ENCODE results near the gene CDH12. TPM values are rescaled to one million over a fixed set of nuclear protein-coding genes. Genes with fewer than 3 reads are reported as not detected.

CDH12 gene
- total and polyA plus RNA-seq, 2 donors: 0.05 to 3.5 TPM

DNA sequence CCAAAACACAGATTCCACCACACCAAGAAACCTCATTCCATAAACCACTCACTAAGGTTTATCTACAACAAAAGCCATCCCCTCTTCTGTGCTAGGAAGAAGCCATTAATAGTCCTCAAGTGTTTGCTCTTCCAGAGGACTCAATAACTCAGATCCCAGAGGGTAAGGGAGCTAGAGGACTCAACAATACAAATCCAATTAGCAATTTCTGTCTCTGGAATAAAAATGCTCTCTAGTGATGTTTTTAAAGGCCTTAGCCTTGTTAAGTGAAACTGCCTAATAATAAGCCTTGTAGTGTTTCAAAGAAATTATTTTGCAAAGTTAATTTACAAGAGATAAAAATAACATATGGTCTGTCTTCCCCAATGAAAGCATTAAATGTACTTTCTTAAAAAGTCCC is 942.4 kb downstream of the CDH12 start:
- Histone ChIP-seq H3K27ac (ENCODE audit: low read depth) (no peak overlapping the region), H3K4me1 (ENCODE audit: insufficient read depth) (no peaks in the 10 kb centered on the region), H3K36me3 (ENCODE audit: insufficient read depth) (no peaks in the 10 kb centered on the region), H3K4me3 (ENCODE audit: low read depth, low read length) (no peak overlapping the region)
- no peak for DNase-seq (ENCODE audit: extremely low spot score)

DNA sequence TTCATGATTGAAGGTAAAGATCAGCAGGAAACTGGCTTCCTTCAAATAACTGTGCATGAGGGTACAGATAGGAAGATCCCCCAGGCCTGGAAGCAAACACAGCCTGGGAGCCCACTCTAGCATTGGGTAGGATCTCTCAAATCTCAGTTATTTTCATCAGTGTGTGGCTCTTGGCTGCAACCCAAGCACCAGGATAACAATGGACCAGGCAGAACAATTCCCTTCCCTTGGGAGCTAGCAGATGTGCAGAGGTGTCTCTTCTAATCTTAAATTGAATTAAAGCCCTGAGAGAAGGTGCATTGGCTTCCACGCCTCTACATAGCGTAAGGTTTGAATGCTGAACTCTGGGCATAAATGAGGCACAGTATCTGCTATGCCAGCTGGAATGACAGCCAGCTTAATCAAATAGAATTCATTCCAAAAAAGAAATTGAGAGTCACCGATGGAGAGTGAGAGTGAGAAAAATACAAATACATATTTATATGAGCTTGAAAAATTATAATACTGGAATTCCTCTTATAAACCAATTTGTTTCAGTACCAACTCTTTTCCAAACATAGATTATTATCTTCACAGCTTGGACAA is 957.3 kb downstream of the CDH12 start:
- no peak for DNase-seq (ENCODE audit: extremely low spot score)
- WGBS: 65% methylated on average over 3 of the region's 3 CpGs

DNA sequence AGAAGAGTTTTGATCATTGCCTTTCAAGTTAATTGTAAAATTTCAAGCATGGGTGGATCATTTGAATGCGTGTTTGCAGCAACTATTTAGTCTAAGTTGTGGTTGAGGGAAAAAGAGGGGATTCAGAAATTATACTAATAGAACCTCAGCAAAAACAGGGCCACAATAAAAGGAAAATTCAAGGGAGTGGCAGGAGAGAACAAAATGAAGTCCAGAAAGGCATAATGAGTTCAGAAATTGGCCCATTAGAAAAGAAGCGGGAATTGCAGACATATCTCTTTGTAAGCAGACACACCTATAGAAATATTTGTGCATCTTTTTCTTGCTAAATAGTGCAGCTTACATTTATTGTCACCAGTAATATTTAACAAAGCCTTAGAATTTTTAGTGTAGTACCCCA is 960.0 kb downstream of the CDH12 start:
- Histone ChIP-seq H3K4me1 (ENCODE audit: insufficient read depth) (no peaks in the 10 kb centered on the region), H3K4me3 (ENCODE audit: low read depth, low read length) (no peak overlapping the region), H3K27ac (ENCODE audit: low read depth) (no peak overlapping the region), H3K36me3 (ENCODE audit: insufficient read depth) (no peaks in the 10 kb centered on the region)
- 79% methylated on average over 2 of the region's 2 CpGs for WGBS
- no peak for DNase-seq (ENCODE audit: extremely low spot score)

More for the DNA sequence above, 957.3 kb downstream of the CDH12 start:
- H3K36me3 ChIP-seq (ENCODE audit: insufficient read depth): no peaks in the 10 kb centered on the region
- H3K4me3 ChIP-seq (ENCODE audit: low read depth, low read length): no peak overlapping the region
- no peak overlapping the region for H3K27ac ChIP-seq (ENCODE audit: low read depth)
- H3K4me1 ChIP-seq (ENCODE audit: insufficient read depth): no peaks in the 10 kb centered on the region

DNA sequence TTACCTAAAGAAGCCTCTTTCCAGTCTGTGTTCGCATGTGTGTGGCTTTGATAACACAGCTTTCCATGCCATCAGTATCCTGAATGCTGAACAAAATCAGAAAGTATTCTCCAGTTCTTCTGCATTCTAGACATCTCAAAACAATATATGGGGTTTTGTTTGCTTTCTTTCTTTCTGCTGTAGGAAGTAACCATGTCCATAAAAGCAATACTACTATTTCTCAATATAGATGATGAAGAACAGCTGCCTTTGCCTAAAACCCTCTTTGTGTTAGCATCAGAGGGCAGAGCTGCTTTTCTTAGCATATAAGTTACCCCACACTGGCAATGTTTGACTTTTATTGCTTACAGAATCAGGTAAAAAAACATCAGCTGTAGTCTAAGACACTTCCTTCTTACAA is 963.6 kb downstream of the CDH12 start:
- Histone ChIP-seq H3K36me3 (ENCODE audit: insufficient read depth) (no peaks in the 10 kb centered on the region), H3K4me1 (ENCODE audit: insufficient read depth) (no peaks in the 10 kb centered on the region), H3K4me3 (ENCODE audit: low read depth, low read length) (no peak overlapping the region), H3K27ac (ENCODE audit: low read depth) (no peak overlapping the region)
- DNase-seq (ENCODE audit: extremely low spot score): no peak
- 58% methylated on average over 1 of the region's 1 CpG for WGBS

DNA sequence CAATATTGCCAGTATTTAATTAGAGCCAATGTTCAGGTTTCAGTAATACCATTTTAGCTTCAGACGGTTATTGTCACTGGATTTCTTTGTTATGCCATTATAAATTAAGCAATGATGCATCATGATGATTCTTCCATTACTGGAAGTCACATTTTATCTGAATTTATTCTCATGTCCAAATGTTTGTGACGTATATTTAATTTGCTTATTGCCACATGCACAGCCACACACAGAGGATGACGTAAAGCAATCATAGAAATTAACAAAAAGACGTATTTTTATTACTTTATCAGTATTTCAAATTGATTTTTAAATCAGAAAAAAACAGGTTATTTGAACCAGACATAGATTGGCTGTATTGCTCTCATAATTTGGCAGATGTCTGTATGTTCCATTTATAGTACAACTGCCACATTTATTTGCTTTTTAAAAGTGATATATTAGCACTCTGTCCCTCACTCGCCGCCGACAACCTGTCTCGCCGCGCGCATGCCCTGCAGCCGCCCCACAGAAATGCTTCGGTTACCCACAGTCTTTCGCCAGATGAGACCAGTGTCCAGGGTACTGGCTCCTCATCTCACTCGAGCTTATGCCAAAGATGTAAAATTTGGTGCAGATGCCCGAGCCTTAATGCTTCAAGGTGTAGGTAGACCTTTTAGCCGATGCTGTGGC is 970.9 kb downstream of the CDH12 start:
- Histone ChIP-seq H3K4me1 (ENCODE audit: insufficient read depth) (no peaks in the 10 kb centered on the region), H3K4me3 (ENCODE audit: low read depth, low read length) (no peak overlapping the region), H3K27ac (ENCODE audit: low read depth) (no peak overlapping the region), H3K36me3 (ENCODE audit: insufficient read depth) (no peaks in the 10 kb centered on the region)
- DNase-seq (ENCODE audit: extremely low spot score): no peak
- 93% methylated on average over 17 of the region's 17 CpGs for WGBS

DNA sequence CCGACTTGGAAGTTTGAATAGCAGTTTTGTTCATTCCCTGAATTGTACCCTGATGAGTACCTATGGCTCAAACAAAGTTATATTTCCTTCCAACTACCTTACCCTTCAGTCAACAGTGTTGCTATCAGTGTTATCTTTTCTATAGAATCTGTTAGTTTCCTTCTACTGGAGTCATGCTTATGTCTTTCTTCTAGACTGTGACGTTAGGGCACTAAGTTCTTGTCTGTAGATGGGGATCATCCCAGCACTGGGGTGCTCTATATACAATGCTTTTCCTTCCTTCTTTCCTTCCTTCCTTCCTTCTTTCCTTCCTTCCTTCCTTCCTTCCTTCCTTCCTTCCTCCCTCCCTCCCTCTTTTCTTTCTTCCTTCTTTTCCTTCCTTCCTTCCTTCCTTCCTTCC is 973.0 kb downstream of the CDH12 start:
- WGBS: 80% methylated on average over 2 of the region's 2 CpGs

DNA sequence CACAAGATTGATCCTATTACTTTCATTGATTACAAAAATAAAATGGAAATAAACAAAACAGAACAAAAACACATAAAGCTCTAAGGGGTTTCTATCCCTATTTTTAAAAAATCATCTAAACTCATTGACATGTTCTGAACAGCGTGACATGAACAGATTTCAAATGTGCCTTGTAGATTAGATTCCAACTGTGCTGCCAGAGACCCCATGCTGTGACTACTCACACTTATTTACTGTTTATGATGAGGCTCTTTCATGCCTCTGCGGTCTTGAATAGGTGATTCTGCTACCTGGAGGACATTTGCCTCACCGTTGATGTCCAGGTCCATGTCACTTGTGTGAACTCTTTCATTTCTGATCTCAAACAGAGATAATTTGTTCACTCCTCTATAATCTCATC is 990.2 kb downstream of the CDH12 start:
- 45% methylated on average over 3 of the region's 3 CpGs for WGBS
- no peaks in the 10 kb centered on the region for H3K36me3 ChIP-seq (ENCODE audit: insufficient read depth)
- DNase-seq (ENCODE audit: extremely low spot score): no peak
- no peaks in the 10 kb centered on the region for H3K4me1 ChIP-seq (ENCODE audit: insufficient read depth)
- no peak overlapping the region for H3K4me3 ChIP-seq (ENCODE audit: low read depth, low read length)
- H3K27ac ChIP-seq (ENCODE audit: low read depth): no peak overlapping the region

More for the DNA sequence above, 973.0 kb downstream of the CDH12 start:
- no peak for DNase-seq (ENCODE audit: extremely low spot score)
- H3K4me3 ChIP-seq (ENCODE audit: low read depth, low read length): no peak overlapping the region
- H3K4me1 ChIP-seq (ENCODE audit: insufficient read depth): no peaks in the 10 kb centered on the region
- H3K36me3 ChIP-seq (ENCODE audit: insufficient read depth): no peaks in the 10 kb centered on the region
- no peak overlapping the region for H3K27ac ChIP-seq (ENCODE audit: low read depth)

DNA sequence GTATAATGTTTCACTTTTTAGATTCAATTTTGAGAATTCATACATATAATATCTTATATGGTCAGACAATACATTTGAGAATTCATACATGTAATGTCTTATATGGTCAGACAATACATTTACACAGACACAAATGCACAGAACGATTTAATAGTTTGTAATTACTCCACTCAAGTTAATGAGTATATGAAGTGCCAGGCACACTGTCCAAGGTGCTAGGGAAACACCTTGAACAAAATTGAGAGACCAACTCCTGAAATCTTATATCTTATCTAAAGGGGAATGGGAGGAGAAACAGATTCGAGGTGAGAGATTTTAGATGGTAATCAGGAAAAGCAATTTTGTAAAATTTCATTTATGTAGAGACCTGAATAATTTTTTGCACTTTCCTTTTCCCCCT is 994.7 kb downstream of the CDH12 start:
- 73% methylated on average over 2 of the region's 2 CpGs for WGBS
- no peaks in the 10 kb centered on the region for H3K36me3 ChIP-seq (ENCODE audit: insufficient read depth)
- DNase-seq (ENCODE audit: extremely low spot score): no peak
- H3K4me3 ChIP-seq (ENCODE audit: low read depth, low read length): no peak overlapping the region
- H3K4me1 ChIP-seq (ENCODE audit: insufficient read depth): no peaks in the 10 kb centered on the region
- H3K27ac ChIP-seq (ENCODE audit: low read depth): no peak overlapping the region

DNA sequence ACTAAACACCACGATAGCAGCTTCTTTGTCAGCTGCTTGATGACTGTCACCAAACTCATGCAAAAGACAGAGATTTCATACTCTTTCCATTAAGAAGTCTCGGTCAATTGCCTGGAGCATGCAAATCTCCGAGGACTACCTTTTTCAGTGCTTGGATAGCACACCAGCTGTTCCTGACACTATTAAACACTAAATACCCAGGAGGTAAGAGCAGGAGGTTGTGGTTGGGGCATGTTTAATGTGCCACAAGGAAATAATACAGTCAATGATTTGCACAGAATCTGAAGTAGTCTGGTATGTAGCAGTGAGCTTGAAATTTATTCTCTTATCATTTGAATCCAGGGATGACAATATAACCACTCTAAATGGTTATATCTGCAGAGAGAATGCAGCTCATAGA is 996.2 kb downstream of the CDH12 start:
- 58% methylated on average over 3 of the region's 3 CpGs for WGBS
- no peaks in the 10 kb centered on the region for H3K4me1 ChIP-seq (ENCODE audit: insufficient read depth)
- H3K4me3 ChIP-seq (ENCODE audit: low read depth, low read length): no peak overlapping the region
- H3K27ac ChIP-seq (ENCODE audit: low read depth): no peak overlapping the region
- no peaks in the 10 kb centered on the region for H3K36me3 ChIP-seq (ENCODE audit: insufficient read depth)
- no peak for DNase-seq (ENCODE audit: extremely low spot score)

DNA sequence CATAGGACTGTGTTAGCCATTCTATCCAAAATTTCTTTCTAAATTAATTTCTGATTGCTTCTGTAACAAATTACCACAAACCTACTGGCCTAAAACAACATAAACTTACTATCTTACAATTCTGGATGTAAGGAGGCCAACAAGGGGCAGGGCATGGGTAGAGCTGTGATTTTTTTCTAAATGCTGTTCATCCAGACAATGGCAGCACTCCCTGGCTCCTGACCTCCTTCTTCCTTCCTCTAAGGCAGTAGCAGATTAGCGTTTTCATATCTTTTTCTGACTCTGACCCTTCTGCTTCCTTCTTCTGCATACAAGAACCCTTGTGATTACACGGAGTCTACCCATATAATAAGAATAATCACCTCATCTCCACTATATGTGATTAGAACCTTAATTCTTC is 1005.8 kb downstream of the CDH12 start:
- Histone ChIP-seq H3K4me1 (ENCODE audit: insufficient read depth) (no peaks in the 10 kb centered on the region), H3K4me3 (ENCODE audit: low read depth, low read length) (no peak overlapping the region), H3K27ac (ENCODE audit: low read depth) (no peak overlapping the region), H3K36me3 (ENCODE audit: insufficient read depth) (no peaks in the 10 kb centered on the region)
- DNase-seq (ENCODE audit: extremely low spot score): no peak
- WGBS: 71% methylated on average over 2 of the region's 2 CpGs

DNA sequence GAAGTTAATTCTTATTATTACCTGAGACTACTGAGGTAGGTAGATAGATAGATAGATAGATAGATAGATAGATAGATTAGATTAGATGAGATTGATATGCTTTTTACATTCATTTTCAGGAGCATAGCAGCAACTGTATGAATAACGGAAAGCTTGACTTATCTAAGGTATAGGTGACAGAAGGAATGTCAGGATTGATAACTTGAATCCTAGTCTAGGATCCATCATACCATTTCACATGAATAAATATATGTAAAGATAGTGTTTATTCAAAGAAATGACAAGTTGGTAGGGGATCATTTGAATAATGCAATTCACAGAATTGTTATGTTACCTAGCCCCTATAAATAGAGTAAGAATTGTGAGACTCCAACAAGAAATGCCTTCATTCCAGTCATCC is 1008.2 kb downstream of the CDH12 start:
- WGBS: 88% methylated on average over 1 of the region's 1 CpG
- DNase-seq (ENCODE audit: extremely low spot score): no peak
- no peak overlapping the region for H3K27ac ChIP-seq (ENCODE audit: low read depth)
- no peaks in the 10 kb centered on the region for H3K36me3 ChIP-seq (ENCODE audit: insufficient read depth)
- H3K4me1 ChIP-seq (ENCODE audit: insufficient read depth): no peaks in the 10 kb centered on the region
- no peak overlapping the region for H3K4me3 ChIP-seq (ENCODE audit: low read depth, low read length)

DNA sequence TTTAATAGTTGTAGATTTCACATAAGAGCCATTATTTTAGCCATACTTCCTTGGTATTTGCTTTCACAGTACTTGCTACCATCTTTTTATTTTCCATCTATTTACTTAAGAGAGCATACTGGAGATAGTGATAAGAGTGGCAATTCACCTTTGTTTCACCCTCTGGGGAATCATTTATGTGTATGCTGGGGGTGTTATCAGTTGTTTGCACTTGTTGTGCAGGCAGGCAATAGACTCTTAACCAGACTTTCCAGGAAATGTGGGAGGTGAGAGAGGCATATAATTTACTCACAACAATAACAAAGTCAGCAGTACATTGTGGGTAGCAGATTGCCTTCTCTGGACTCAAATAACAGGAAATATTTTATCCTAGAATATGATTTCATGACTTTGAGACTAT is 1018.3 kb downstream of the CDH12 start:
- H3K4me3 ChIP-seq (ENCODE audit: low read depth, low read length): no peak overlapping the region

DNA sequence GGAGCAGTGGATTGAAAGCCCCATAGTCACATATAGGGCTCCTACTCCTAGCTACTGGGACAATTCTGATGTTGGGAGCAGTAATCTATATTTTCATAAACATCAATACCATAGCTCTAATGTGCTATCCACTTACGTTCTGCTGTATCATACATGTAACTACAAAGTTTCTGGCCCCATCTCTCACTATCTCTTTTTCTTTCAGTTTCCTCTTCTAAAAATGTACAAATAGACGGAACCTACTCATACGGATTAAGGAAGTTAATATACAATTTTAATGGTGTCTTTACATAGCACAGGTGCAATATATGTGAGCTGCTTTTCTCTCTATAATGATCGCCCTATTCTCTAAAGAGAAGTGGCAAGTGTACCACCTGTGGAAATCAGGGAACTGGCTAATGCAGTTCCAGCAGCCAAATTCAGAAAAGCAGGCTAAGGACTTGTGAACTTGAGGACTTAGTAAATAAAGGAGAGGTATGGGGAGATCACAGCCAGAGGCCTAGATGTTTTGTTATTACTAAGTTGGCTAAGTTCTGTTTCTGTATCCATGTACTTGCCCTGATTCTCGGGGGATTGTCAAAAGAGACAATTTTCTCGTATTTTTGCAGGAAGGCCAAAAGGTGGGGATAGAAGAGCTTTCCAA is 1021.9 kb downstream of the CDH12 start:
- no peak overlapping the region for H3K4me3 ChIP-seq (ENCODE audit: low read depth, low read length)

More for the DNA sequence above, 1018.3 kb downstream of the CDH12 start:
- Histone ChIP-seq H3K27ac (ENCODE audit: low read depth) (no peak overlapping the region), H3K4me1 (ENCODE audit: insufficient read depth) (no peaks in the 10 kb centered on the region), H3K36me3 (ENCODE audit: insufficient read depth) (no peaks in the 10 kb centered on the region)
- DNase-seq (ENCODE audit: extremely low spot score): no peak

DNA sequence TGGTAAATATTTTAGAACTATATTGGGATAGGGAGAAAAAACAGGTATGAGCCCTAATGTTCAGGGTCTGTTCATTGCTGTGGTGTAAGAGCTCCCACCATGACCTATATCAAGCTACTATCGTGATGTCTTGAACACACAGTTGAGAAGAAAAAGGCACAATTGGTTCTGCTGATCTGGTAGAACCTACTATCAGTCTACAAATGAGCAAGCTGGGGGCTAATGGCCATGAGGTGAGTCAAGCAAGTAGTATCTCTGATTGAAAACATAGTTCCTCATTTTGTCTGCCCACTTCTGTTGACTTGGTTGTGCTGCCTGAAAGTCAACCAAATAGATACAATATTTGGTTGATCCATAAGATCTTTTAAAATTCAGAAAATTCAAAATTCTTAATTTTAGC is 1026.3 kb downstream of the CDH12 start:
- Histone ChIP-seq H3K27ac (ENCODE audit: low read depth) (no peak overlapping the region), H3K4me1 (ENCODE audit: insufficient read depth) (no peaks in the 10 kb centered on the region), H3K36me3 (ENCODE audit: insufficient read depth) (no peaks in the 10 kb centered on the region), H3K4me3 (ENCODE audit: low read depth, low read length) (no peak overlapping the region)
- 92% methylated on average over 1 of the region's 1 CpG for WGBS
- DNase-seq (ENCODE audit: extremely low spot score): no peak

More for the DNA sequence above, 1021.9 kb downstream of the CDH12 start:
- Histone ChIP-seq H3K27ac (ENCODE audit: low read depth) (no peak overlapping the region), H3K36me3 (ENCODE audit: insufficient read depth) (no peaks in the 10 kb centered on the region), H3K4me1 (ENCODE audit: insufficient read depth) (no peaks in the 10 kb centered on the region)
- DNase-seq (ENCODE audit: extremely low spot score): no peak
- 83% methylated on average over 6 of the region's 6 CpGs for WGBS
